Measurements from ENCODE around the gene PPP2R2C.
A peak's percentile ranks its signal among the peaks of the same experiment; 100 is the strongest.

- TF ChIP-seq, protein P1, sequence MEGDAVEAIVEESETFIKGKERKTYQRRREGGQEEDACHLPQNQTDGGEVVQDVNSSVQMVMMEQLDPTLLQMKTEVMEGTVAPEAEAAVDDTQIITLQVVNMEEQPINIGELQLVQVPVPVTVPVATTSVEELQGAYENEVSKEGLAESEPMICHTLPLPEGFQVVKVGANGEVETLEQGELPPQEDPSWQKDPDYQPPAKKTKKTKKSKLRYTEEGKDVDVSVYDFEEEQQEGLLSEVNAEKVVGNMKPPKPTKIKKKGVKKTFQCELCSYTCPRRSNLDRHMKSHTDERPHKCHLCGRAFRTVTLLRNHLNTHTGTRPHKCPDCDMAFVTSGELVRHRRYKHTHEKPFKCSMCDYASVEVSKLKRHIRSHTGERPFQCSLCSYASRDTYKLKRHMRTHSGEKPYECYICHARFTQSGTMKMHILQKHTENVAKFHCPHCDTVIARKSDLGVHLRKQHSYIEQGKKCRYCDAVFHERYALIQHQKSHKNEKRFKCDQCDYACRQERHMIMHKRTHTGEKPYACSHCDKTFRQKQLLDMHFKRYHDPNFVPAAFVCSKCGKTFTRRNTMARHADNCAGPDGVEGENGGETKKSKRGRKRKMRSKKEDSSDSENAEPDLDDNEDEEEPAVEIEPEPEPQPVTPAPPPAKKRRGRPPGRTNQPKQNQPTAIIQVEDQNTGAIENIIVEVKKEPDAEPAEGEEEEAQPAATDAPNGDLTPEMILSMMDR (IDR thresholded peaks at IDR 0.05; ENCODE audit: borderline replicate concordance, extremely low read depth, low read length, poor library complexity, severe bottlenecking): peak; percentile 70
- no peak for TF ChIP-seq EZH2 (IDR thresholded peaks at IDR 0.05; ENCODE audit: borderline replicate concordance, low read depth, low read length, severe bottlenecking)
Observed at GRCh38 chr4:6332042-6332668, 140.3 kb downstream of the PPP2R2C start.
